HG03025 (cell line): ENCODE results near the gene CCNYL1.

Experiments
- ATAC-seq: cut with Tn5 transposase; IDR thresholded peaks from one replicate; pipeline ENCODE4 v1.9.1; 2021; ENCODE audit warnings: mild to moderate bottlenecking, moderate library complexity; ENCODE audit not compliant: unreplicated experiment, low FRiP score

CCNYL1 gene

GRCh38 chr2:207783514-207783913, 72.1 kb downstream of the CCNYL1 start:
- no peak for ATAC-seq

GRCh38 chr2:207784898-207785297, 73.5 kb downstream of the CCNYL1 start:
- ATAC-seq: no peak

GRCh38 chr2:207787017-207787416, 75.6 kb downstream of the CCNYL1 start:
- no peak for ATAC-seq

- ATAC-seq: no peak
Observed at GRCh38 chr2:207787800-207788199, 76.4 kb downstream of the CCNYL1 start.

GRCh38 chr2:207790898-207791297, 79.5 kb downstream of the CCNYL1 start:
- no peak for ATAC-seq

- no peak for ATAC-seq
Observed at GRCh38 chr2:207791579-207792243, 80.3 kb downstream of the CCNYL1 start.

GRCh38 chr2:207792244-207792785, 80.9 kb downstream of the CCNYL1 start:
- no peak for ATAC-seq

GRCh38 chr2:207796585-207797350, 85.3 kb downstream of the CCNYL1 start:
- no peak for ATAC-seq

GRCh38 chr2:207801259-207801658, 89.8 kb downstream of the CCNYL1 start:
- ATAC-seq: no peak

- no peak for ATAC-seq
Observed at GRCh38 chr2:207802650-207803049, 91.2 kb downstream of the CCNYL1 start.
